Measurements from ENCODE around the gene ADAD2. TPM values are rescaled to one million over a fixed set of nuclear protein-coding genes. Genes with fewer than 3 reads are reported as not detected.

Gene ADAD2
- total RNA-seq, 1 donor from 2014 or later = not detected

GRCh38 chr16:84227548-84227947 lies 36.6 kb downstream of the ADAD2 start:
- H3K27ac Mint-ChIP-seq (ENCODE audit: unreplicated experiment) = no peak overlapping the region
- H3K36me3 Mint-ChIP-seq (ENCODE audit: unreplicated experiment) = no peaks in the 10 kb centered on the region
- H3K4me3 Mint-ChIP-seq (ENCODE audit: unreplicated experiment) = no peak overlapping the region
- H3K9me3 Mint-ChIP-seq (ENCODE audit: unreplicated experiment) = no peaks in the 10 kb centered on the region
- no peak for TF ChIP-seq CTCF (IDR thresholded peaks at IDR 0.05)
- H3K27me3 Mint-ChIP-seq (ENCODE audit: unreplicated experiment) = peaks cover 44% of the 10 kb centered on the region
- peaks cover 21% of the 10 kb centered on the region for H3K4me1 Mint-ChIP-seq (ENCODE audit: unreplicated experiment)
- DNase-seq (ENCODE audit: extremely low spot score, unreplicated experiment) = no peak

- peaks cover 44% of the 10 kb centered on the region for H3K27me3 Mint-ChIP-seq (ENCODE audit: unreplicated experiment)
- no peak for TF ChIP-seq CTCF (IDR thresholded peaks at IDR 0.05)
- H3K9me3 Mint-ChIP-seq (ENCODE audit: unreplicated experiment) = no peaks in the 10 kb centered on the region
- DNase-seq (ENCODE audit: extremely low spot score, unreplicated experiment) = peak; percentile 89
- no peaks in the 10 kb centered on the region for H3K36me3 Mint-ChIP-seq (ENCODE audit: unreplicated experiment)
- no peak overlapping the region for H3K4me3 Mint-ChIP-seq (ENCODE audit: unreplicated experiment)
- peak overlapping the region; percentile 34 for H3K27ac Mint-ChIP-seq (ENCODE audit: unreplicated experiment)
- peaks cover 21% of the 10 kb centered on the region for H3K4me1 Mint-ChIP-seq (ENCODE audit: unreplicated experiment)
Measured at GRCh38 chr16:84228256-84228838, 37.4 kb downstream of the ADAD2 start.

- H3K27me3 Mint-ChIP-seq (ENCODE audit: unreplicated experiment) = peaks cover 52% of the 10 kb centered on the region
- H3K4me3 Mint-ChIP-seq (ENCODE audit: unreplicated experiment) = no peak overlapping the region
- no peaks in the 10 kb centered on the region for H3K36me3 Mint-ChIP-seq (ENCODE audit: unreplicated experiment)
- no peak overlapping the region for H3K27ac Mint-ChIP-seq (ENCODE audit: unreplicated experiment)
- no peaks in the 10 kb centered on the region for H3K9me3 Mint-ChIP-seq (ENCODE audit: unreplicated experiment)
- H3K4me1 Mint-ChIP-seq (ENCODE audit: unreplicated experiment) = peaks cover 21% of the 10 kb centered on the region
- TF ChIP-seq CTCF (IDR thresholded peaks at IDR 0.05) = no peak
- DNase-seq (ENCODE audit: extremely low spot score, unreplicated experiment) = no peak
Measured at GRCh38 chr16:84229471-84229870, 38.5 kb downstream of the ADAD2 start.

- no peaks in the 10 kb centered on the region for H3K9me3 Mint-ChIP-seq (ENCODE audit: unreplicated experiment)
- H3K4me1 Mint-ChIP-seq (ENCODE audit: unreplicated experiment) = peaks cover 21% of the 10 kb centered on the region
- no peaks in the 10 kb centered on the region for H3K36me3 Mint-ChIP-seq (ENCODE audit: unreplicated experiment)
- no peak for TF ChIP-seq CTCF (IDR thresholded peaks at IDR 0.05)
- DNase-seq (ENCODE audit: extremely low spot score, unreplicated experiment) = no peak
- no peak overlapping the region for H3K27ac Mint-ChIP-seq (ENCODE audit: unreplicated experiment)
- no peak overlapping the region for H3K4me3 Mint-ChIP-seq (ENCODE audit: unreplicated experiment)
- peaks cover 60% of the 10 kb centered on the region for H3K27me3 Mint-ChIP-seq (ENCODE audit: unreplicated experiment)
Measured at GRCh38 chr16:84232060-84232459, 41.1 kb downstream of the ADAD2 start.

- no peak overlapping the region for H3K27ac Mint-ChIP-seq (ENCODE audit: unreplicated experiment)
- H3K9me3 Mint-ChIP-seq (ENCODE audit: unreplicated experiment) = no peaks in the 10 kb centered on the region
- H3K4me1 Mint-ChIP-seq (ENCODE audit: unreplicated experiment) = peaks cover 15% of the 10 kb centered on the region
- no peaks in the 10 kb centered on the region for H3K36me3 Mint-ChIP-seq (ENCODE audit: unreplicated experiment)
- H3K27me3 Mint-ChIP-seq (ENCODE audit: unreplicated experiment) = peaks cover 69% of the 10 kb centered on the region
- no peak overlapping the region for H3K4me3 Mint-ChIP-seq (ENCODE audit: unreplicated experiment)
- DNase-seq (ENCODE audit: extremely low spot score, unreplicated experiment) = no peak
- no peak for TF ChIP-seq CTCF (IDR thresholded peaks at IDR 0.05)
Measured at GRCh38 chr16:84232969-84233368, 42.0 kb downstream of the ADAD2 start.

Measured in osteocyte (in vitro differentiated cells).